HG03039 (cell line): Measurements from ENCODE around the gene TMEM126B.
"Not testable (repeated sequence)": the region's sequence is repeated elsewhere in the genome, so short reads cannot be mapped to it uniquely, and the experiment has no call there.

Experiments used
- ATAC-seq: cut with Tn5 transposase; IDR thresholded peaks from one replicate; pipeline ENCODE4 v1.9.1; 2021; ENCODE audit warnings: mild to moderate bottlenecking, moderate library complexity; ENCODE audit not compliant: unreplicated experiment

TMEM126B gene

GRCh38 chr11:85647078-85647477 is 18.7 kb downstream of the TMEM126B start:
- ATAC-seq = peak; percentile 6

GRCh38 chr11:85647604-85648299 is 19.4 kb downstream of the TMEM126B start, which contains the start of gene TMEM126A:
TMEM126A (plus strand) TSS chr11:85647967; CDS start chr11:85650256, 2,289 bp downstream.
- ATAC-seq = peak; percentile 98

GRCh38 chr11:85651118-85651517 is 22.7 kb downstream of the TMEM126B start:
- no peak for ATAC-seq

GRCh38 chr11:85652786-85653447 is 24.5 kb downstream of the TMEM126B start:
- no peak for ATAC-seq

GRCh38 chr11:85654343-85654742 is 25.9 kb downstream of the TMEM126B start:
- ATAC-seq = not testable (repeated sequence)

GRCh38 chr11:85656777-85657176 is 28.4 kb downstream of the TMEM126B start:
- ATAC-seq = no peak

- no peak for ATAC-seq
These were observed 29.8 kb downstream of the TMEM126B start for GRCh38 chr11:85658180-85658579.

- ATAC-seq = no peak
These were observed 33.7 kb downstream of the TMEM126B start for GRCh38 chr11:85661972-85662664.

GRCh38 chr11:85663080-85663752 is 34.8 kb downstream of the TMEM126B start:
- ATAC-seq = no peak

- peak; percentile 69 for ATAC-seq
These were observed 35.6 kb downstream of the TMEM126B start for GRCh38 chr11:85663753-85664614.

GRCh38 chr11:85664615-85665481 is 36.5 kb downstream of the TMEM126B start, which contains the start of gene CREBZF:
CREBZF (minus strand) TSS chr11:85665129; CDS start chr11:85664875, 254 bp downstream.
- peak; percentile 87 for ATAC-seq

- ATAC-seq = no peak
These were observed 37.3 kb downstream of the TMEM126B start for GRCh38 chr11:85665733-85666132.

GRCh38 chr11:85666687-85667086 is 38.3 kb downstream of the TMEM126B start:
- ATAC-seq = no peak

GRCh38 chr11:85668157-85668556 is 39.8 kb downstream of the TMEM126B start:
- no peak for ATAC-seq

- ATAC-seq = not testable (repeated sequence)
These were observed 42.7 kb downstream of the TMEM126B start for GRCh38 chr11:85670949-85671663.

- no peak for ATAC-seq
These were observed 43.9 kb downstream of the TMEM126B start for GRCh38 chr11:85672105-85672902.

GRCh38 chr11:85673393-85673792 is 45.0 kb downstream of the TMEM126B start:
- no peak for ATAC-seq

GRCh38 chr11:85679576-85679975 is 51.2 kb downstream of the TMEM126B start:
- ATAC-seq = no peak
